ENCODE results near the gene TMA7. TPM values are rescaled to one million over a fixed set of nuclear protein-coding genes. Genes with fewer than 3 reads are reported as not detected.

TMA7 gene
- total and polyA plus RNA-seq, 9 of the 15 experiments (the other 6 are each of a cell fraction or from before 2014, with no cell fraction given): 209 to 1,003 (median 486) TPM

- Histone ChIP-seq H3K9me3 (replicated peaks; ENCODE audit: control insufficient read depth, insufficient read depth, low read depth, low read length) (no peaks in the 10 kb centered on the region), H3K27me3 (ENCODE audit: control insufficient read depth in 2 of 2, insufficient read depth in 2 of 2, low read length in 2 of 2) (no peaks in the 10 kb centered on the region), H3K79me2 (ENCODE audit: control insufficient read depth, insufficient read depth, low read length) (no peaks in the 10 kb centered on the region), H3K4me3 (no peak overlapping the region), H3K4me2 (ENCODE audit: insufficient read depth, low read length) (no peak overlapping the region), H4K20me1 (replicated peaks; ENCODE audit: control insufficient read depth, insufficient read depth, low read length) (0 out of 2 replicates have a peak, but pooled peaks cover 6% of the 10 kb centered on the region), H3K9ac (ENCODE audit: insufficient read depth in 1 of 2, low read depth in 2 of 2, low read length in 2 of 2) (no peak overlapping the region), H3K36me3 (ENCODE audit: control insufficient read depth, insufficient read depth, low read length) (no peaks in the 10 kb centered on the region), H3K4me1 (replicated peaks in 1 of 2; ENCODE audit: control insufficient read depth in 2 of 2, insufficient read depth in 2 of 2, low read length in 2 of 2) (peaks cover 0 to 6% of the 10 kb centered on the region in 2 experiments; a peak in 1 of 5 replicates), H2AFZ (ENCODE audit: low read depth, low read length) (no peak overlapping the region), H3K27ac (ENCODE audit: extremely low read depth, low read depth, low read length) (no peak overlapping the region), H3K9me1 (ENCODE audit: control insufficient read depth, insufficient read depth, low read length) (no peaks in the 10 kb centered on the region)
- 44% methylated on average over 8 of the region's 13 CpGs for WGBS (ENCODE audit: insufficient coverage, low coverage, missing lambda C conversion rate)
- in situ Hi-C loops (cut with MboI) (no loop called here), intact Hi-C loops (cut with micrococcal nuclease) (loop anchor here (10.0 kb wide), 2 partner anchors 99 to 211 kb away; partner anchors contain the start of gene SHISA5)
- FAIRE-seq (no peak), ATAC-seq (no peak), DNase-seq (ENCODE audit: extremely low read depth in 1 of 4, low spot score in 3 of 4) (no peak)
- TF ChIP-seq ZNF707 (CRISPR knock-in tag; conservative IDR thresholded peaks at IDR 0.05): no peak
- TF ChIP-seq IFI16 (CRISPR knock-in tag; IDR thresholded peaks at IDR 0.05): no peak
- no peak for TF ChIP-seq NCOA2 (IDR thresholded peaks at IDR 0.05; ENCODE audit: partially characterized antibody in 2 of 2)
- TF ChIP-seq E2F5 (CRISPR knock-in tag; IDR thresholded peaks at IDR 0.05): no peak
- no peak for TF ChIP-seq ZNF263 (CRISPR knock-in tag; IDR thresholded peaks at IDR 0.05; ENCODE audit: borderline replicate concordance)
- TF ChIP-seq STAT5B (CRISPR knock-in tag; IDR thresholded peaks at IDR 0.05): no peak
- TF ChIP-seq FOXA1 (IDR thresholded peaks at IDR 0.05; ENCODE audit: borderline replicate concordance): no peak
- no peak for TF ChIP-seq PKNOX1 (IDR thresholded peaks at IDR 0.05)
- no peak for TF ChIP-seq THRB (CRISPR knock-in tag; conservative IDR thresholded peaks at IDR 0.05)
- ChIA-PET POLR2A (interaction anchor here (0.6 to 0.9 kb wide), 4 partner anchors 14 to 990 kb away, joined by 3 read pairs; no protein-coding TSS in a partner anchor), CTCF (ENCODE audit: low intra/inter-chr PET ratio) (no interaction called here)
- BruUV-seq (replicated peaks): no TSS peak
These were observed 34.6 kb upstream of the TMA7 start for GRCh38 chr3:48405343-48405881.

Measured in K562 (cell line).